HG03565 (cell line): ENCODE data around the gene COL21A1.

Experiments used
- ATAC-seq: cut with Tn5 transposase; IDR thresholded peaks from one replicate; pipeline ENCODE4 v1.9.1; 2021; ENCODE audit warnings: mild to moderate bottlenecking, moderate library complexity; ENCODE audit not compliant: unreplicated experiment

COL21A1 gene

GRCh38 chr6:56246541-56246880, 869 bp downstream of the COL21A1 start:
- no peak for ATAC-seq

- no peak for ATAC-seq
Observed at GRCh38 chr6:56245903-56246351, 1.5 kb downstream of the COL21A1 start.

GRCh38 chr6:56244528-56245253, 2.7 kb downstream of the COL21A1 start:
- ATAC-seq: no peak

- no peak for ATAC-seq
Observed at GRCh38 chr6:56244089-56244488, 3.3 kb downstream of the COL21A1 start.

GRCh38 chr6:56243518-56244070, 3.8 kb downstream of the COL21A1 start:
- ATAC-seq: peak; percentile 87

GRCh38 chr6:56242346-56242745, 5.0 kb downstream of the COL21A1 start:
- ATAC-seq: no peak

- ATAC-seq: no peak
Observed at GRCh38 chr6:56241124-56241802, 6.1 kb downstream of the COL21A1 start.

GRCh38 chr6:56238352-56238751, 9.0 kb downstream of the COL21A1 start:
- ATAC-seq: no peak

- ATAC-seq: no peak
Observed at GRCh38 chr6:56235245-56235644, 12.1 kb downstream of the COL21A1 start.

GRCh38 chr6:56232436-56232835, 14.9 kb downstream of the COL21A1 start:
- ATAC-seq: no peak

GRCh38 chr6:56231827-56232226, 15.6 kb downstream of the COL21A1 start:
- no peak for ATAC-seq

- ATAC-seq: no peak
Observed at GRCh38 chr6:56230976-56231566, 16.3 kb downstream of the COL21A1 start.

- no peak for ATAC-seq
Observed at GRCh38 chr6:56227071-56227879, 20.1 kb downstream of the COL21A1 start.

GRCh38 chr6:56223995-56224394, 23.4 kb downstream of the COL21A1 start:
- ATAC-seq: no peak

- no peak for ATAC-seq
Observed at GRCh38 chr6:56222499-56222898, 24.9 kb downstream of the COL21A1 start.

- no peak for ATAC-seq
Observed at GRCh38 chr6:56220078-56220477, 27.3 kb downstream of the COL21A1 start.

GRCh38 chr6:56214703-56215101, 32.7 kb downstream of the COL21A1 start:
- no peak for ATAC-seq

- ATAC-seq: no peak
Observed at GRCh38 chr6:56214041-56214702, 33.2 kb downstream of the COL21A1 start.

- no peak for ATAC-seq
Observed at GRCh38 chr6:56211724-56212123, 35.7 kb downstream of the COL21A1 start.

GRCh38 chr6:56204134-56204533, 43.2 kb downstream of the COL21A1 start:
- no peak for ATAC-seq
